Common myeloid progenitor, CD34-positive (primary cell): Measurements from ENCODE around the gene BTD. TPM values are rescaled to one million over a fixed set of nuclear protein-coding genes. Genes with fewer than 3 reads are reported as not detected.

Experiments
- CTCF ChIA-PET: fragments of 350-600 bp; sonication (Branson Sonifier 250); formaldehyde crosslinking; loops from one replicate; lab custom pipeline; 2021; ENCODE audit warnings: antibody characterized with exemption; lab: Charles Lee
- POLR2A ChIA-PET: fragments of 350-600 bp; sonication (Branson Sonifier 250); formaldehyde crosslinking; loops from one replicate; lab custom pipeline; 2021; ENCODE audit warnings: antibody characterized with exemption; lab: Charles Lee
- DNase-seq, 3 donors: peaks; one replicate each; pipeline versions ENCODE4 v3.0.0 to v3.0.0-alpha.2; 2013
- H3K27ac ChIP-seq, 2 experiments: 1 replicate in 1 of 2; 2 replicates in 1 of 2; pipeline ENCODE4 v1.7.0; 2013; ENCODE audit warnings: inconsistent platforms in 2 of 2, low read length in 2 of 2, mild to moderate bottlenecking in 2 of 2, low read depth in 1 of 2, moderate library complexity in 1 of 2; ENCODE audit not compliant: severe bottlenecking in 2 of 2, insufficient read depth in 1 of 2, poor library complexity in 1 of 2
- H3K27me3 ChIP-seq, 5 experiments: replicated peaks in 2 of 5; 1 replicate in 3 of 5; 2 replicates in 2 of 5; pipeline versions ENCODE4 v1.6.1 to v1.7.0; 2013; ENCODE audit warnings: low read length in 4 of 5, mild to moderate bottlenecking in 2 of 5, moderate library complexity in 2 of 5, inconsistent platforms in 1 of 5; ENCODE audit not compliant: insufficient read depth in 5 of 5, control insufficient read depth in 4 of 5
- H3K36me3 ChIP-seq, 4 experiments: 1 replicate in 2 of 4; 2 replicates in 2 of 4; pipeline versions ENCODE4 v1.6.1 to v1.7.0; 2013; ENCODE audit warnings: low read length in 3 of 4, control low read depth in 1 of 4, mild to moderate bottlenecking in 1 of 4; ENCODE audit not compliant: control insufficient read depth in 4 of 4, insufficient read depth in 4 of 4
- H3K4me1 ChIP-seq, 4 experiments: 1 replicate in 3 of 4; 2 replicates in 1 of 4; pipeline versions ENCODE4 v1.6.1 to v1.7.1; 2013; ENCODE audit warnings: low read length in 3 of 4, mild to moderate bottlenecking in 3 of 4, control low read depth in 1 of 4, inconsistent platforms in 1 of 4, moderate library complexity in 1 of 4; ENCODE audit not compliant: control insufficient read depth in 4 of 4, insufficient read depth in 4 of 4; ENCODE audit errors: control extremely low read depth in 1 of 4
- H3K4me3 ChIP-seq, 7 experiments: 1 replicate in 4 of 7; 2 replicates in 3 of 7; pipeline versions ENCODE4 v1.5.1 to v1.7.0; 2013; ENCODE audit warnings: mild to moderate bottlenecking in 7 of 7, low read length in 6 of 7, moderate library complexity in 6 of 7, inconsistent platforms in 2 of 7, low read depth in 2 of 7, control low read depth in 1 of 7; ENCODE audit not compliant: insufficient read depth in 4 of 7, control insufficient read depth in 1 of 7; ENCODE audit errors: extremely low read depth in 1 of 7
- H3K9me3 ChIP-seq, 5 experiments: 1 replicate in 4 of 5; 2 replicates in 1 of 5; pipeline versions ENCODE4 v1.6.1 to v1.7.1; 2013; ENCODE audit warnings: low read length in 4 of 5, mild to moderate bottlenecking in 2 of 5, inconsistent platforms in 1 of 5, low read depth in 1 of 5, moderate library complexity in 1 of 5; ENCODE audit not compliant: control insufficient read depth in 4 of 5, insufficient read depth in 2 of 5; ENCODE audit errors: control extremely low read depth in 1 of 5
- WGBS: methylation state at CpG from one replicate; pipeline ENCODE4 v1.1.5; 2013; ENCODE audit not compliant: insufficient coverage; 5-methylcytosine and 5-hydroxymethylcytosine counted together
- polyA plus RNA-seq: library from polyadenylated mRNA; unstranded; fragments of 120-200 nt; gene quantifications from one replicate; pipeline ENCODE4 v1.2.1, GENCODE V29; 2013

The BTD gene
- polyA plus RNA-seq: 8.9 TPM

- peak within 1 kb of the TSS; percentile 87 to 95 for H3K27ac ChIP-seq
- CTCF ChIA-PET: interaction anchor here (0.6 to 1.2 kb wide), 3 partner anchors 9 to 11 kb away, joined by 3 read pairs; no protein-coding TSS in a partner anchor
- H3K4me1 ChIP-seq: peaks cover 7 to 22% (median 15%) of the 10 kb centered on the region in 4 experiments
- WGBS: under 1% methylated on average over 58 of the region's 61 CpGs
- H3K4me3 ChIP-seq: peak within 1 kb of the TSS; percentile 95 to 100 (median 98)
- no peaks in the 10 kb centered on the region for H3K27me3 ChIP-seq
- H3K9me3 ChIP-seq: no peaks in the 10 kb centered on the region
- POLR2A ChIA-PET: interaction anchor here (0.7 to 1.2 kb wide), 3 partner anchors 15 to 535 kb away, joined by 3 to 5 read pairs (median 3); no protein-coding TSS in a partner anchor
- DNase-seq: peak; percentile 100
- peaks cover 0 to 20% (median 16%) of the 10 kb centered on the region in 4 experiments for H3K36me3 ChIP-seq
These were observed at the start of gene BTD, which contains the start of gene HACL1 for GRCh38 chr3:15601399-15602145. TSS of gene BTD (plus strand) at chr3:15601745. CDS start at chr3:15635440, 33,695 bp downstream. TSS of gene HACL1 (minus strand) at chr3:15601569. CDS start at chr3:15601463, 106 bp downstream.

GRCh38 chr3:15551902-15552301 lies 49.6 kb upstream of the BTD start:
- CTCF ChIA-PET: interaction anchor here (1.0 to 1.5 kb wide), 2 partner anchors 9 to 287 kb away, joined by 3 to 5 read pairs; no protein-coding TSS in a partner anchor
- peaks cover 0 to 4% (median 0%) of the 10 kb centered on the region in 4 experiments for H3K36me3 ChIP-seq
- DNase-seq: no peak
- H3K4me1 ChIP-seq: peaks cover 5 to 9% (median 8%) of the 10 kb centered on the region in 4 experiments
- 100% methylated on average over 1 of the region's 1 CpG for WGBS
- no peak overlapping the region for H3K4me3 ChIP-seq
- H3K27me3 ChIP-seq: no peaks in the 10 kb centered on the region
- POLR2A ChIA-PET: interaction anchor here (0.7 kb wide), 1 partner anchor 131 kb away, joined by 3 read pairs; no protein-coding TSS in a partner anchor
- H3K27ac ChIP-seq: no peak overlapping the region
- H3K9me3 ChIP-seq: no peaks in the 10 kb centered on the region

- DNase-seq: no peak
- 86% methylated on average over 3 of the region's 3 CpGs for WGBS
- Histone ChIP-seq H3K9me3 (no peaks in the 10 kb centered on the region), H3K4me1 (peaks cover 10 to 18% (median 14%) of the 10 kb centered on the region in 4 experiments), H3K4me3 (no peak overlapping the region), H3K36me3 (peaks cover 0 to 6% (median 0%) of the 10 kb centered on the region in 4 experiments), H3K27ac (no peak overlapping the region), H3K27me3 (no peaks in the 10 kb centered on the region)
- POLR2A ChIA-PET: interaction anchor here (0.6 kb wide), 1 partner anchor 105 kb away, joined by 3 read pairs; no protein-coding TSS in a partner anchor
- CTCF ChIA-PET: interaction anchor here (1.6 kb wide), 1 partner anchor 11 kb away, joined by 6 read pairs; no protein-coding TSS in a partner anchor
These were observed 47.8 kb upstream of the BTD start for GRCh38 chr3:15553749-15554148.

- peak; percentile 54 to 90 (median 87) for DNase-seq
- WGBS: no CpG with 5 or more reads among the region's 2 CpGs
- ChIA-PET CTCF (interaction anchor here (0.6 to 3.7 kb wide), 22 partner anchors 8 to 458 kb away, joined by 3 to 18 read pairs (median 4); partner anchors contain the start of genes COLQ, EAF1 and METTL6), POLR2A (interaction anchor here (1.0 kb wide), 1 partner anchor 36 kb away, joined by 3 read pairs; no protein-coding TSS in a partner anchor)
- Histone ChIP-seq H3K4me1 (peaks cover 10 to 18% (median 14%) of the 10 kb centered on the region in 4 experiments), H3K27me3 (no peaks in the 10 kb centered on the region), H3K9me3 (no peaks in the 10 kb centered on the region), H3K27ac (peak overlapping the region in 1 of 2 experiments; percentile 19), H3K36me3 (peaks cover 8 to 15% (median 10%) of the 10 kb centered on the region in 4 experiments), H3K4me3 (peak overlapping the region in 3 of 7 experiments; percentile 16 to 47 (median 32))
These were observed 45.0 kb upstream of the BTD start for GRCh38 chr3:15556512-15556911.

GRCh38 chr3:15557511-15557946 lies 44.0 kb upstream of the BTD start:
- peaks cover 10 to 18% (median 14%) of the 10 kb centered on the region in 4 experiments for H3K4me1 ChIP-seq
- no peaks in the 10 kb centered on the region for H3K27me3 ChIP-seq
- WGBS: 0% methylated on average over 3 of the region's 3 CpGs
- H3K27ac ChIP-seq: no peak overlapping the region
- H3K36me3 ChIP-seq: peaks cover 11 to 25% (median 13%) of the 10 kb centered on the region in 4 experiments
- CTCF ChIA-PET: interaction anchor here (0.7 to 3.7 kb wide), 18 partner anchors 11 to 353 kb away, joined by 3 to 18 read pairs (median 5); partner anchors contain the start of genes COLQ, EAF1 and METTL6
- POLR2A ChIA-PET: no interaction called here
- no peaks in the 10 kb centered on the region for H3K9me3 ChIP-seq
- DNase-seq: peak; percentile 82 to 91 (median 88)
- no peak overlapping the region for H3K4me3 ChIP-seq

- Histone ChIP-seq H3K4me3 (no peak overlapping the region), H3K36me3 (peaks cover 20 to 34% (median 22%) of the 10 kb centered on the region in 4 experiments), H3K27me3 (no peaks in the 10 kb centered on the region), H3K27ac (no peak overlapping the region), H3K4me1 (peaks cover 10 to 18% (median 14%) of the 10 kb centered on the region in 4 experiments), H3K9me3 (no peaks in the 10 kb centered on the region)
- WGBS: 98% methylated on average over 4 of the region's 9 CpGs
- CTCF ChIA-PET: interaction anchor here (0.6 to 3.7 kb wide), 7 partner anchors 10 to 153 kb away, joined by 3 to 18 read pairs (median 4); no protein-coding TSS in a partner anchor
- POLR2A ChIA-PET: no interaction called here
- no peak for DNase-seq
These were observed 43.0 kb upstream of the BTD start for GRCh38 chr3:15558581-15558980.
